HL-60 (cell line): Measurements from ENCODE around the gene AP4S1.

Experiments
- DNase-seq, 2 experiments: peaks; one replicate each; pipeline ENCODE4 v3.0.0-alpha.2; 2010 to 2020; ENCODE audit warnings: low read depth in 1 of 2, low spot score in 1 of 2
- H3K27ac ChIP-seq: fragments of 250-450 bp; sonication (Bioruptor Pico); replicated peaks from 2 replicates; pipeline ENCODE4 v1.5.1; 2020; ENCODE audit warnings: mild to moderate bottlenecking, moderate library complexity
- H3K27me3 ChIP-seq: fragments of 250-450 bp; sonication (Bioruptor Pico); 2 replicates; pipeline ENCODE4 v1.5.1; 2021; ENCODE audit warnings: mild to moderate bottlenecking, moderate library complexity; ENCODE audit not compliant: insufficient read depth, poor library complexity, severe bottlenecking
- H3K4me3 ChIP-seq: replicated peaks from 2 replicates; pipeline ENCODE4 v1.5.1; 2011; ENCODE audit warnings: mild to moderate bottlenecking, control low read depth, low read length; ENCODE audit not compliant: insufficient read depth
- GABPA ChIP-seq: IDR thresholded peaks from 2 replicates; pipeline ENCODE4 v1.6.1; 2012; ENCODE audit warnings: low read depth
- POLR2AphosphoS5 ChIP-seq: IDR thresholded peaks from 2 replicates; pipeline ENCODE4 v1.6.1; 2012; ENCODE audit warnings: low read depth
- SPI1 ChIP-seq: IDR thresholded peaks from 2 replicates; pipeline ENCODE4 v1.6.1; 2012; ENCODE audit warnings: low read depth, mild to moderate bottlenecking, borderline replicate concordance
- TF ChIP-seq, protein P1 (sequence below): IDR thresholded peaks from one replicate; pipeline ENCODE4 v1.5.1; 2011; ENCODE audit warnings: low read length, control low read depth, inconsistent platforms; ENCODE audit not compliant: insufficient read depth
- TF ChIP-seq, protein P2 (sequence below): IDR thresholded peaks from 2 replicates; pipeline ENCODE4 v1.6.1; 2012; ENCODE audit warnings: low read depth; ENCODE audit not compliant: insufficient replicate concordance

The AP4S1 gene

DNA sequence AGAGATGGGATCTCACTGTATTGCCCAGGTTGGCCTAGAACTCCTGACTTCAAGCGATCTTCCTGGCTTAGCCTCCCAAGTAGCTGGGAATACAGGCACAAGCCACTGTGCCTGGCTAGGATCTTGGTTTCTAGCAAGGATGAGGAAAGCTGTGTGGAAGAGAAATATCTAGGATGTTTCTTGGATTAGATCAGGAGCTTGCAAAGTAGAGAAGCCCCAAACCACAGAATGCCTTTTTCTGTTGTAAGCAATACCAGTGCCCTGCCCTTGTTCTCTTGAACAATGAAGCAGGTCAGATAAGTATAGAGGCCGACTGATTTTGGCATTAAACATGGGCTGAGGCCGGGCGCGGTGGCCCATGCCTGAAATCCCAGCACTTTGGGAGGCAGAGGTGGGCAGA lies 45.0 kb downstream of the AP4S1 start:
- TF ChIP-seq, protein P1, sequence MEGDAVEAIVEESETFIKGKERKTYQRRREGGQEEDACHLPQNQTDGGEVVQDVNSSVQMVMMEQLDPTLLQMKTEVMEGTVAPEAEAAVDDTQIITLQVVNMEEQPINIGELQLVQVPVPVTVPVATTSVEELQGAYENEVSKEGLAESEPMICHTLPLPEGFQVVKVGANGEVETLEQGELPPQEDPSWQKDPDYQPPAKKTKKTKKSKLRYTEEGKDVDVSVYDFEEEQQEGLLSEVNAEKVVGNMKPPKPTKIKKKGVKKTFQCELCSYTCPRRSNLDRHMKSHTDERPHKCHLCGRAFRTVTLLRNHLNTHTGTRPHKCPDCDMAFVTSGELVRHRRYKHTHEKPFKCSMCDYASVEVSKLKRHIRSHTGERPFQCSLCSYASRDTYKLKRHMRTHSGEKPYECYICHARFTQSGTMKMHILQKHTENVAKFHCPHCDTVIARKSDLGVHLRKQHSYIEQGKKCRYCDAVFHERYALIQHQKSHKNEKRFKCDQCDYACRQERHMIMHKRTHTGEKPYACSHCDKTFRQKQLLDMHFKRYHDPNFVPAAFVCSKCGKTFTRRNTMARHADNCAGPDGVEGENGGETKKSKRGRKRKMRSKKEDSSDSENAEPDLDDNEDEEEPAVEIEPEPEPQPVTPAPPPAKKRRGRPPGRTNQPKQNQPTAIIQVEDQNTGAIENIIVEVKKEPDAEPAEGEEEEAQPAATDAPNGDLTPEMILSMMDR: no peak
- TF ChIP-seq GABPA (no peak), SPI1 (no peak), POLR2AphosphoS5 (no peak)
- TF ChIP-seq, protein P2, sequence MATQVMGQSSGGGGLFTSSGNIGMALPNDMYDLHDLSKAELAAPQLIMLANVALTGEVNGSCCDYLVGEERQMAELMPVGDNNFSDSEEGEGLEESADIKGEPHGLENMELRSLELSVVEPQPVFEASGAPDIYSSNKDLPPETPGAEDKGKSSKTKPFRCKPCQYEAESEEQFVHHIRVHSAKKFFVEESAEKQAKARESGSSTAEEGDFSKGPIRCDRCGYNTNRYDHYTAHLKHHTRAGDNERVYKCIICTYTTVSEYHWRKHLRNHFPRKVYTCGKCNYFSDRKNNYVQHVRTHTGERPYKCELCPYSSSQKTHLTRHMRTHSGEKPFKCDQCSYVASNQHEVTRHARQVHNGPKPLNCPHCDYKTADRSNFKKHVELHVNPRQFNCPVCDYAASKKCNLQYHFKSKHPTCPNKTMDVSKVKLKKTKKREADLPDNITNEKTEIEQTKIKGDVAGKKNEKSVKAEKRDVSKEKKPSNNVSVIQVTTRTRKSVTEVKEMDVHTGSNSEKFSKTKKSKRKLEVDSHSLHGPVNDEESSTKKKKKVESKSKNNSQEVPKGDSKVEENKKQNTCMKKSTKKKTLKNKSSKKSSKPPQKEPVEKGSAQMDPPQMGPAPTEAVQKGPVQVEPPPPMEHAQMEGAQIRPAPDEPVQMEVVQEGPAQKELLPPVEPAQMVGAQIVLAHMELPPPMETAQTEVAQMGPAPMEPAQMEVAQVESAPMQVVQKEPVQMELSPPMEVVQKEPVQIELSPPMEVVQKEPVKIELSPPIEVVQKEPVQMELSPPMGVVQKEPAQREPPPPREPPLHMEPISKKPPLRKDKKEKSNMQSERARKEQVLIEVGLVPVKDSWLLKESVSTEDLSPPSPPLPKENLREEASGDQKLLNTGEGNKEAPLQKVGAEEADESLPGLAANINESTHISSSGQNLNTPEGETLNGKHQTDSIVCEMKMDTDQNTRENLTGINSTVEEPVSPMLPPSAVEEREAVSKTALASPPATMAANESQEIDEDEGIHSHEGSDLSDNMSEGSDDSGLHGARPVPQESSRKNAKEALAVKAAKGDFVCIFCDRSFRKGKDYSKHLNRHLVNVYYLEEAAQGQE: no peak
- no peak for DNase-seq
- no peak overlapping the region for H3K4me3 ChIP-seq
- no peaks in the 10 kb centered on the region for H3K27me3 ChIP-seq
- H3K27ac ChIP-seq: no peak overlapping the region

DNA sequence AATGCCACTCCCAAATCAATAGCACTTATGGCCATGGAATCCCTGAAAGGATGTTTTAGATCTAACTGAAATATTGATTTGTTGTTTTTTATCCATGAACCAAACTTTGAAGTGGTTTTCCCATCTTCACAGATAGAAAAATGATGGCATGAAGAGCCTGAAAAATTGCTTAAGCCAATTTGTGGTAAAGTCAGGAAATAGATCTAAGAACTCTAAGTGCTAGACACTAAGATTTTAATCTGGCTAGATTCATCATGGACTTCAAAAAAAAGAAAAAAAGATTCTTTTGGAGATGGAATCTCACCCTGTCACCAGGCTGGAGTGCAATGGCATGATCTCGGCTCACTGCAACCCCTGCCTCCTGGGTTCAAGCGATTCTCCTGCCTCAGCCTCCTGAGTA lies 45.7 kb downstream of the AP4S1 start:
- DNase-seq: no peak
- no peak for TF ChIP-seq POLR2AphosphoS5
- TF ChIP-seq SPI1: no peak
- TF ChIP-seq, protein P2: no peak
- TF ChIP-seq GABPA: no peak
- TF ChIP-seq, protein P1: no peak
- Histone ChIP-seq H3K27me3 (no peaks in the 10 kb centered on the region), H3K27ac (no peak overlapping the region), H3K4me3 (no peak overlapping the region)

DNA sequence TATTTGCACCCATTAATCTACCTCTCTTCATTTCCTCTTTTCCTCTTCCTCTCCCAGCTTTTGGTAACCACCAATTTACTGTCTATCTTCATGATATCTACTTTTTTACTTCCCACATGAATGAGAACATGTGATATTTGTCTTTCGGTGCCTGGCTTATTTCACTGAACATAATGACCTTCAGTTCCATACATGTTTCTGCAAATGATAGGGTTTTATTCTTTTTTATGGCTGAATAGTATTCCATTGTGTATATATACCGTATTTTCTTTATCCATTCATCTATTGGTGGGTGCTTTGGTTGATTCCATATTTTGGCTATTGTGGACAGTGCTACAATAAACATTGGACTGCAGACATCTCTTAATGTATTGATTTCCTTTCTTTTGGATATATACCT lies 49.7 kb downstream of the AP4S1 start:
- no peak for DNase-seq
- Histone ChIP-seq H3K27ac (no peak overlapping the region), H3K27me3 (no peaks in the 10 kb centered on the region), H3K4me3 (no peak overlapping the region)
- TF ChIP-seq, protein P1: no peak
- peak; percentile 33; the same call in 1 of the 2 replicates for TF ChIP-seq SPI1

DNA sequence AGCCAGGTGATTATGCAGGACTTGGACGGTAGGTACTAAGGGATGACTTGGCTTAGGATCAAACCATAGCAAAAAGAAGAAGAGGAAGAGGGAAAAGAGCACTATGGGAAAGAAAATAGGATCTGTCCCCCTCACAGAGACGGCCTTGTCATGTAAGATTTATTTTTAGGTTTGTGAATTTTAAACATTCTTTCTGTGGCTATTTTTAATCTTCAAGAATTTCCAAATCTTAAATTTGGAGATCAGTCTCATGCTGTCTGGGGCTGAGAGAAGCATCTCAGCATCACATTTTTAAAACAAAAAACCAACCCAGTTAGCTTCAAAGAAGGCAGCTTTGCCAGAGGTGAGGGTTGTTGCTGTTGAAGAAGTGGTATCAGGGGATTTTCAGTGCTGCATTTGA lies 53.3 kb downstream of the AP4S1 start:
- no peak for DNase-seq
- H3K27me3 ChIP-seq: no peaks in the 10 kb centered on the region
- H3K4me3 ChIP-seq: no peak overlapping the region
- no peak overlapping the region for H3K27ac ChIP-seq
- TF ChIP-seq SPI1 (no peak), POLR2AphosphoS5 (no peak), GABPA (no peak)
- TF ChIP-seq, protein P2: no peak
- TF ChIP-seq, protein P1: no peak
